A549 treated with ZK216348 at 1 μM for 4 hours (cell line): ENCODE data around the gene BAG1. TPM values are rescaled to one million over a fixed set of nuclear protein-coding genes. Genes with fewer than 3 reads are reported as not detected.

Experiments used
- total RNA-seq: library from RNA; stranded (reverse); fragments of 200-300 nt; extraction: Qiagen RNA extraction; gene quantifications from 5 replicates; pipeline ENCODE4 v1.2.3, GENCODE V29; 2022; ENCODE audit warnings: low read depth

The BAG1 gene
- total RNA-seq, result 141 to 154 TPM (median 150 TPM) in 5 replicates

DNA sequence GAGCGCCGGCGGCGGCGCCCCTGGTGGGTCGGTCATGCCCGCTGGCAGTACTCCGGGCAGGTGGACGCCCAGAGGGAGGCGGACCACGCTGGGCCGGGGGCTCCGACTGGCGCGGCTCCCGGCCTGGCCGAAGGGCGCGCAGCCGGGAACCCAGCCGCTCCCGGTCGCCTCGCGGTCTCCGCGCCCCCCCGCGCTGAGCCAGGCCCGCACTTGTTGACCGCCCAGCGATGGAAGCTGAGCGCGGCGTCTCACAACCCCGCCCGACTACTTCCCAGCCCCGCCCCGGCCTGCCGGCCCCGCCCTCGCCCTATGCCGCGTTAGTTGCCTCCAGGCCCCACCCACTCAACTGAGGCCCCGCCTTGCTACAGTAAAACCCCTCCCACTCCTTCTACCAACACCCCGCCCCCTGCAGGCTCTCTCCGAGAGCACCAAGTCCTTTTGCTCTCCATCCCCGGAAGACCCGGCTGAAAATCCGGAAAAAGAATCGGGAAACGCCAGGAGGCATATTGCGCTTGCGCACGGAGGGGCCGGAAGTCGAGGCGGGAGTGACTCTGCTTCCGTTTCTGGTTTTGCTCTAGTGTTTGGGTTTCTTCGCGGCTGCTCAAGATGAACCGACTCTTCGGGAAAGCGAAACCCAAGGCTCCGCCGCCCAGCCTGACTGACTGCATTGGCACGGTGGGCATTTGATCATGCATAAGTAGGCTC is at the start of gene BAG1, which contains the start of gene CHMP5:
Gene BAG1 (minus strand): TSS at position 236 of the 705 bp plus-strand sequence.
Gene CHMP5 (plus strand): TSS at position 577 of the 705 bp plus-strand sequence. CDS start 30 bp downstream, at position 607.

DNA sequence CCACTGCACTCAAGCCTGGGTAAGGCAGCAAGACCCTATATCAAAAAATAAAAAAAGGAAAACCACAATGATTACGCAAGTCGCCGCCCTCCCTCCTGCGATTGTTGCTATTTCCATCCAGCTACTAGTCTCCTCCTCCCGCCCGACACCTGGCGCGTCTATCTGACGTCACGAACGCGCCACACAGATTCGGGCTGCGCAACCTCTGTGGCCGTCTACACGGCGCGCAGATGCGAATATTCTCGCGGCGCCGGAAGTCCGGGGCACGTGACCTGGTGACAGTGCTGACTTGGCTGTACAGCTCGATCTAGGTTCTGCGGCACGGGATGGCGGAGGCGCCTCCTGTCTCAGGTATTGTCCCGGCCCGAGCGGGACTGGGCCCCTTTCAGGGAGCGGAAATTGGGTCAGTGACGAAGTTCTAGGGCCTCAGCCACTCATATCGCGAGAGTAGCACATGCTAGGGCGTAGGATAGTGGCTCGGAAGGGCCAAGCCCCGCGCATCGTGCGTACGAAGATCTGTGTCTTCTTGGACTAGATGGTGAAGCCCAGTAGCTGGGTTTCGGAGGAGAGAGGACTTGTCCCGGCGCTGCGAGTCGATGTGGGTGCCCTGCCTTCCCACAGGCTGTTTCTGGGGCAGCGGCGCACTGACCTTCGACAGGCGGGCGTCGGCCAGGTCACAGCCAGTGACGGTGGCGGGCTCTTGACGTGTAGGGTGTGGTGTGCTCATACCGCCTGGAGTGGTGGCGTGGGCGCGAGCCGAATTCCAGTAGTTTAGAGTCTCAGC is 25.9 kb upstream of the BAG1 start, which contains the start of gene NFX1:
Gene NFX1 (plus strand): TSS at position 270 of the 784 bp plus-strand sequence. CDS start 57 bp downstream, at position 327.

DNA sequence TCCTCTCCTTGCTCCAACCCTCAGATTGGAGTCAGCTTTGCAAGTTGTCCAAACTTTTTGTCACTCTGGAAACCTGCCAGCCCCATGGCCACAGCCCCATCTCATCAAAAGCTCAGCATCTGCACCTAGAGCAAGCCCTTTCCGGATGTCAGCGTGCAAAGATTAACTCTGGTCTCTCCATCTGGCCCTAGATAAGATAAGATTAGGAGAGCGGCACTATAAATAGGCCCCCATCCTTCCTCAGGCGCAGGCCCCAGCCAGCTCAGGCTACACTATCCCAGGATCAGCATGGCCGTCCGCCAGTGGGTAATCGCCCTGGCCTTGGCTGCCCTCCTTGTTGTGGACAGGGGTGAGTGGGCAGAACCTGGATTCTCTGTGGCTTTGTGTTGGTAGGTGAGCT is 24.6 kb downstream of the BAG1 start, which contains the start of gene SPINK4:
Gene SPINK4 (plus strand): TSS at position 247 of the 400 bp plus-strand sequence. CDS start 42 bp downstream, at position 289.

Other genes starting within 250 kb of the BAG1 start
- 244 to 280 TPM (median 273 TPM) in 5 replicates for gene DNAJA1, start 239.4 kb downstream of the BAG1 start, total RNA-seq
- gene SMU1, start 188.0 kb downstream of the BAG1 start, total RNA-seq, result 17.8 to 24.5 TPM (median 18.7 TPM) in 5 replicates
- gene B4GALT1, start 97.4 kb downstream of the BAG1 start, total RNA-seq, result 163 to 233 TPM (median 209 TPM) in 5 replicates
- gene SPINK4, start 24.5 kb downstream of the BAG1 start, total RNA-seq, result not detected in 5 replicates
- 67.6 to 92.1 TPM (median 73.5 TPM) in 5 replicates for gene CHMP5, start 341 bp upstream of the BAG1 start, total RNA-seq
- 28.5 to 33.2 TPM (median 30.4 TPM) in 5 replicates for gene NFX1, start 25.8 kb upstream of the BAG1 start, total RNA-seq
- gene AQP7, start 137.9 kb upstream of the BAG1 start, total RNA-seq, result 0.36 to 0.95 TPM (median 0.47 TPM) in 5 replicates
- gene AQP3, start 182.9 kb upstream of the BAG1 start, total RNA-seq, result 11.1 to 21.4 TPM (median 20.2 TPM) in 5 replicates
- gene NOL6, start 209.2 kb upstream of the BAG1 start, total RNA-seq, result 51.0 to 69.0 TPM (median 65.3 TPM) in 5 replicates